NT2/D1 (cell line): Measurements from ENCODE around the gene NCBP2.

Experiments used
- SUZ12 ChIP-seq: IDR thresholded peaks from 2 replicates; pipeline ENCODE4 v1.6.1; 2011; ENCODE audit not compliant: insufficient read length, insufficient read depth; ENCODE audit errors: extremely low read depth
- YY1 ChIP-seq: IDR thresholded peaks from 2 replicates; pipeline ENCODE4 v1.6.1; 2011; ENCODE audit not compliant: insufficient read length, insufficient read depth
- ZNF274 ChIP-seq: IDR thresholded peaks from 2 replicates; pipeline ENCODE4 v1.6.1; 2011; ENCODE audit warnings: mild to moderate bottlenecking, low read depth, low read length

- no peak for TF ChIP-seq ZNF274
- no peak for TF ChIP-seq SUZ12
- no peak for TF ChIP-seq YY1
Observed at GRCh38 chr3:196985954-196986885, 43.9 kb upstream of the NCBP2 start.
